ACHN (cell line): ENCODE data around the gene TNFRSF17.

Experiments used
- DNase-seq: peaks from one replicate; pipeline ENCODE4 v3.0.0-alpha.2; 2015
- in situ Hi-C: cut with HindIII; loops from 2 replicates; pipeline ENCODE4 v1.10.0; 2017; ENCODE audit warnings: low sequenced_read_pairs, low pct_ligation_motif_present, low pct_unique_long_range_greater_than_20kb

TNFRSF17 gene

GRCh38 chr16:11994143-11995119, 29.4 kb downstream of the TNFRSF17 start:
- in situ Hi-C loops: no loop called here
- no peak for DNase-seq

GRCh38 chr16:11996433-11997330, 31.7 kb downstream of the TNFRSF17 start:
- in situ Hi-C loops: no loop called here
- no peak for DNase-seq

DNA sequence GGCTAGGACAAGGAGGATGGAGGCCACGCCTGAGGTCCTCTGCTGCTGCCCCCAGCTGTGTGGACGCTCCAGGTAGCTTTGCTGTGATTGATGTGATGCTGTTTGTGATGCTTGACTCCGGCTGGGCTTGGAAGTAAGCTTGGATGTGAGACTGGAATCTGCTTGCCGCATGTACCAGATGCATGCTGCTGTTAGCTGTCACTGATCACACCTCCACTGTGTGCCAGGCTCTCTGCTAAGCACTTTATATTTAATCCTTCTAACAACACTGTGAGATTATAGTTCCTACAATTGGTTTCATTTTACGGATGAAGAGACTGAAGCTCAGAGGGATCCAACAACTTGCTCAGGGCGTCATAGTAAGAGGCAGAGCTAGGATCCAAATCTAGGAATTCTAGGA, 35.0 kb downstream of the TNFRSF17 start:
- in situ Hi-C loops: no loop called here
- no peak for DNase-seq

GRCh38 chr16:12002447-12003006, 37.5 kb downstream of the TNFRSF17 start:
- in situ Hi-C loops: no loop called here

DNA sequence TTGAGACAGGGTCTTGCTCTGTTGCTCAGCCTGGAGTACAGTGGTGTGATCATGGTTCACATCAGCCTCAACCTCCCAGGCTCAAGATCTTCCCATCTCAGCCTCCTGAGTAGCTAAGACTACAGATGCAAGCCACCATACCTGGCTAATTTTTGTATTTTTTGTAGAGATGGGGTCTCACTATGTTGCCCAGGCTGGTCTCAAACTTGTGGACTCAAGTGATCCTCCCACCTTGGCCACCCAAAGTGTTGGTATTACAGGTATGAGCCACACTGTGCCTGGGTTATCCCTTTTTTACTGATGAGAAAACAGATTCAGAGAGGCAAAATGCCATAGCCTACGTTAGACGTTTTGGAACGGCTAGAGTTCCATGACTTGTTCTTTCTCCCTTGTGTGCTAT, 41.6 kb downstream of the TNFRSF17 start:
- in situ Hi-C loops: no loop called here
- DNase-seq: no peak

More at GRCh38 chr16:12002447-12003006, 37.5 kb downstream of the TNFRSF17 start:
- DNase-seq: no peak

DNA sequence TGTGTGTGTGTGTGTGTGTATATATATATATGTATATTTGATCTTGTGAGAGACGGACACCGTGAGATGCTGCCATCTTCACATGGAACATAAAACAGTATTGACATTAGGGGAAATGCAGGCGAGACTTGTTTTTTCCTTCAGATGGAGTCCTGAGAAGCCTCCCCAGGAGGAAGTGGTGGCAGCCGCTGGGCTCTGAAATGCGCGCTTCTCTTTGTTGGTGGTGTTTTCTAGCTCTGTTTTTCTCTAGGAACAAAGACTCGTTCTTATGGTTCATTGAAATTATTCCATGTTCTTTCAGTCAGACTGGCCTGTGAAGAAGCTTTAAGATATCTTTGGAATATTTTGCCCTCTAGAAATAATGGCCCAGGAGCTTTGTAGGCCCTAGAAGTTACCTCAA, 44.5 kb downstream of the TNFRSF17 start:
- in situ Hi-C loops: no loop called here

GRCh38 chr16:12009922-12010321, 44.9 kb downstream of the TNFRSF17 start:
- in situ Hi-C loops: no loop called here
- DNase-seq: no peak

More for the DNA sequence above, 44.5 kb downstream of the TNFRSF17 start:
- DNase-seq: no peak

- no peak for DNase-seq
- in situ Hi-C loops: no loop called here
These were observed 45.6 kb downstream of the TNFRSF17 start for GRCh38 chr16:12010388-12011251.

DNA sequence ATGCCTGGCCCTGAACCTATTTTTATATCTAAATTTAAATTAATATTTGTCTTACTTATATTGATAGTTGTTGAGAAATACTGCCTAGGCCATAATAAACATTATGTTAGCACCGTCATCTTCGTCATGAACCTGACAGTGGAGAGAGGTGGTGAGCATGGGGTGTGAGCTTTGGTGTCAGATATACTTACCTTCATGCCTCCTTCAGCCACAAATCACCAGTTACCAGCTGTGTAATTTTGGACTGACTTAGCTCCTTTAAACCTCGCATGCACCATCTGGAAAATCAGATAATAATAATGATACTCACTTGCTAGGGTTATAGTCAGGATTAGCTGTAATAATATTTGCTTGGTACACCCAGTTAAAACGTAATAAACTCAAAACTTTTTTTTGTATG, 46.6 kb downstream of the TNFRSF17 start:
- in situ Hi-C loops: no loop called here
- DNase-seq: no peak

DNA sequence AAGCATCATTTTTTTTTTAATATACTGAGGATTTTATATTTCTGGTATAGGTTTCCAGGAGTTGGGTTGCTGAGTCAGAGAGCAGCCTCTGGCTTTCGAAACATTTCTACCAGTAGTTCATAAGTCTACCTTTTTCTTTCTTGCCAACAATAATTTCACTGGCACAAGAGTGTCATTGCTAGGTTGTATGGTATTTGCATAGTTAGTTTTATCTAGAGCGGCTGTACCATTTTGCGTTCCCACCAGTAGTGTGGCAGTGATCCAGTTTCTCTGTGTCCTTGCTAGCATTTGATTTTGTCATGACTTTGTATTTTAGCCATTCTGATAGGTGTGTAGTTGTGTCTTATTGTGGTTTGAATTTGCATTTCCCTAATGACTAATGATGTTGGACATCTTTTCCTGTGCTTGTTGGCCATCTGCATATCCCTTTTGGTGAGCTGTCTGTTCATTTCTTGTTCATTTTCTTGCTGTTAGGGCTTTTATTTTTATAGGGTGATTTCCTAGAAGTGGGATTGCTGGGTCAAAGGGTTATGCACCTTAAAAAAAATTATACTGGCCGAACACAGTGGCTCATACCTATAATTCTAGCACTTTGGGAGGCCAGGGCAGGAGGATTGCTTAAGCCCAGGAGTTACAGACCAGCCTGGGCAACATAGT, 51.4 kb downstream of the TNFRSF17 start:
- DNase-seq: no peak
- in situ Hi-C loops: no loop called here

GRCh38 chr16:12017558-12017957, 52.5 kb downstream of the TNFRSF17 start:
- DNase-seq: no peak
- in situ Hi-C loops: no loop called here
